K562 treated with DMSO at 1 percent for 12 hours (cell line): ENCODE data around the gene ATXN2. TPM values are rescaled to one million over a fixed set of nuclear protein-coding genes. Genes with fewer than 3 reads are reported as not detected.

Experiments used
- total RNA-seq: library from RNA; unstranded; fragments of 300-600 nt; gene quantifications from 2 replicates; pipeline ENCODE4 v1.2.3, GENCODE V29; 2022; ENCODE audit not compliant: insufficient read depth

Gene ATXN2
- 22.8 and 59.7 TPM in 2 replicates for total RNA-seq

DNA sequence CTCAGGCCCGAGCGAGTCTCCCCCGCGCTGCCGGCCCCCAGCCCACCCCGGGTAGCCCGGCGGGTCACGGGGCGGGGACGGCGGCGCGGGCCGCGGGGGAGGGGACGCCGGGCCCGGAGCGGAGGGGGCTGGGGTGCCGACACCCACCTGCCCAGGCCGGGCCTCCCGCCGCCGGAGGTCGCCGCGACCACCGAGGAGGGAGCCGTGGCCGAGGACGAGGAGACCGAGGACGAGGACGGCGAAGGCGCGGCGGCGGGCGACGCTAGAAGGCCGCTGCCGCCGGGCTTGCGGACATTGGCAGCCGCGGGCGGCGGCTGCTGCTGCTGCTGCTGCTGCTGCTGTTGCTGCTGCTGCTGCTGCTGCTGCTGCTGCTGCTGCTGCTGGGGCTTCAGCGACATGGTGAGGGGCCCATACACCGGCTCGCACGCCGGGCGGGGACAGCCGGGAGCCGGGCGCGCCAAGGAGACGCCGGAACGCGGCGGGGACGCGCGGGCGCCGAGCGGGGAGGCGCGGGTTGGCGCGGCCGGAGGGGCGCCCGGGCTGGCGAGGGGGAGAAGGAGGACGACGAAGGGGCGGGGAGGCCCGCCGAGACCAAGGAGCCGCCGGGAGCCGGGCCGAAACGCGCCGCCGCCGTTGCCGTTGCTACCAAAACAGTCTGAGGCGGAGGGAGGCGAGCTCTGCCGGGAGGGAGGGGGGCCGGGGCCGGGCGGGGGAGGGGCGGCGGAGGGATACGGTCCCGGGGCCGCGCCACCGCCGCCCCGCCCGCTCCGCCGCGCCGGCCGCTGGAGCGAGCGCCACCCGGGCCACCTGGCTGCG, at the start of gene ATXN2:
Gene ATXN2, minus strand, starts transcription at position 679 of the 816 bp plus-strand sequence. Its CDS starts 281 bp downstream, at position 398.

DNA sequence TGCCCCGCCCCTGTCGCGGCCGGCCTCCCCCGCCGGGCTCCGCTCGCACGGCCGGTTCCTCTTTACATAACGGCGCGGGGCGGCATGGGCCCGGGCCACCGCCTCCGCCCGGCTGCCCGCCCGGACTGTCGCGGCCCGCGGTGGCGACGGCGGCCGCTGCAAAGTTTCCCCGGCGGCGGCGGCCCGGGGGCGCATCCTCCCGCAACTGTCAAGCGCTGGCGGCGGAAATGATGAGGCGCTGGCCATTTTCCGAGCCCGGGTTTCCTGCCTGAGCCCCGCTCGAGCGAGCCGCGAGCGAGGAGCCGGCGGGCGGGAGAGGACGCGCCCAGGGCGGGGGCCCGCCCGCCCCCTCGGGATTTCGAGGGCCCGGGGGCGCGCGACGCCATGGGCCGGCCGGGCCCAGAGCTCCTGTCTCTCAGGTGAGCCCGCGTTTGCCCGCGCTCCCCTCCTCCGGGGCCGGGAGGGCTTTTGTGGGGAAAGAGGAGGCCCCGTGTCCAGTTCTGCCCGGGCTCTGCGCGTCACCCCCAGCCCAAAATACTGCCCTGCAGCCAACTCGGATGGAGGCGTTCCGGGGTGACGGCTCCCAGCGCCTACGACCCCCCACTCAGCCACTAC, 193.1 kb downstream of the ATXN2 start, which contains the start of gene SH2B3:
Gene SH2B3, plus strand, starts transcription at position 65 of the 615 bp plus-strand sequence. CDS start 12,223 bp downstream, outside the sequence.

Other genes with a start within 250 kb of the ATXN2 start
- 10.7 and 20.1 TPM in 2 replicates for gene PHETA1, start 230.2 kb downstream of the ATXN2 start, total RNA-seq
- 12.5 and 49.0 TPM in 2 replicates for gene SH2B3, start 193.4 kb downstream of the ATXN2 start, total RNA-seq
- gene BRAP, start 86.6 kb upstream of the ATXN2 start, total RNA-seq = 8.2 and 26.5 TPM in 2 replicates
- 8.4 and 20.0 TPM in 2 replicates for gene ACAD10, start 86.7 kb upstream of the ATXN2 start, total RNA-seq
- 42.0 and 56.9 TPM in 2 replicates for gene ALDH2, start 167.6 kb upstream of the ATXN2 start, total RNA-seq
- 24.3 and 34.2 TPM in 2 replicates for gene MAPKAPK5, start 242.9 kb upstream of the ATXN2 start, total RNA-seq